ENCODE results near the gene GGACT.
"Not testable (repeated sequence)": the region's sequence is repeated elsewhere in the genome, so short reads cannot be mapped to it uniquely, and the experiment has no call there.

The GGACT gene

GRCh38 chr13:100588331-100589177, at the start of gene GGACT:
TSS of gene GGACT (minus strand) at chr13:100588789. CDS start at chr13:100532591, 56,198 bp downstream.
- DNase-seq (ENCODE audit: low spot score) = peak; percentile 83

GRCh38 chr13:100637796-100638195, 49.2 kb upstream of the GGACT start:
- DNase-seq (ENCODE audit: low spot score) = no peak

- no peak for DNase-seq (ENCODE audit: low spot score)
Observed at GRCh38 chr13:100637380-100637779, 48.8 kb upstream of the GGACT start.

- DNase-seq (ENCODE audit: low spot score) = no peak
Observed at GRCh38 chr13:100636441-100636840, 47.9 kb upstream of the GGACT start.

- no peak for DNase-seq (ENCODE audit: low spot score)
Observed at GRCh38 chr13:100636004-100636403, 47.4 kb upstream of the GGACT start.

- DNase-seq (ENCODE audit: low spot score) = no peak
Observed at GRCh38 chr13:100634696-100635095, 46.1 kb upstream of the GGACT start.

- no peak for DNase-seq (ENCODE audit: low spot score)
Observed at GRCh38 chr13:100633461-100633860, 44.9 kb upstream of the GGACT start.

GRCh38 chr13:100630555-100630954, 42.0 kb upstream of the GGACT start:
- no peak for DNase-seq (ENCODE audit: low spot score)

GRCh38 chr13:100627120-100627519, 38.5 kb upstream of the GGACT start:
- DNase-seq (ENCODE audit: low spot score) = no peak

GRCh38 chr13:100625447-100625846, 36.9 kb upstream of the GGACT start:
- DNase-seq (ENCODE audit: low spot score) = no peak

- DNase-seq (ENCODE audit: low spot score) = no peak
Observed at GRCh38 chr13:100620792-100621191, 32.2 kb upstream of the GGACT start.

- no peak for DNase-seq (ENCODE audit: low spot score)
Observed at GRCh38 chr13:100619940-100620339, 31.4 kb upstream of the GGACT start.

GRCh38 chr13:100618897-100619296, 30.3 kb upstream of the GGACT start:
- DNase-seq (ENCODE audit: low spot score) = not testable (repeated sequence)

- DNase-seq (ENCODE audit: low spot score) = no peak
Observed at GRCh38 chr13:100613031-100613430, 24.4 kb upstream of the GGACT start.

GRCh38 chr13:100611678-100612492, 23.3 kb upstream of the GGACT start:
- DNase-seq (ENCODE audit: low spot score) = no peak

- no peak for DNase-seq (ENCODE audit: low spot score)
Observed at GRCh38 chr13:100610391-100611347, 22.1 kb upstream of the GGACT start.

- peak; percentile 5 for DNase-seq (ENCODE audit: low spot score)
Observed at GRCh38 chr13:100608906-100609305, 20.3 kb upstream of the GGACT start.

GRCh38 chr13:100608489-100608888, 19.9 kb upstream of the GGACT start:
- DNase-seq (ENCODE audit: low spot score) = no peak

- DNase-seq (ENCODE audit: low spot score) = no peak
Observed at GRCh38 chr13:100604918-100605710, 16.5 kb upstream of the GGACT start.

GRCh38 chr13:100602493-100603111, 14.0 kb upstream of the GGACT start:
- DNase-seq (ENCODE audit: low spot score) = no peak

GRCh38 chr13:100601716-100602115, 13.1 kb upstream of the GGACT start:
- no peak for DNase-seq (ENCODE audit: low spot score)
